ENCODE data around the gene SDR42E1. TPM values are rescaled to one million over a fixed set of nuclear protein-coding genes. Genes with fewer than 3 reads are reported as not detected.

The SDR42E1 gene
- total RNA-seq, 1 experiment from 2014 or later = 0.07 TPM

DNA sequence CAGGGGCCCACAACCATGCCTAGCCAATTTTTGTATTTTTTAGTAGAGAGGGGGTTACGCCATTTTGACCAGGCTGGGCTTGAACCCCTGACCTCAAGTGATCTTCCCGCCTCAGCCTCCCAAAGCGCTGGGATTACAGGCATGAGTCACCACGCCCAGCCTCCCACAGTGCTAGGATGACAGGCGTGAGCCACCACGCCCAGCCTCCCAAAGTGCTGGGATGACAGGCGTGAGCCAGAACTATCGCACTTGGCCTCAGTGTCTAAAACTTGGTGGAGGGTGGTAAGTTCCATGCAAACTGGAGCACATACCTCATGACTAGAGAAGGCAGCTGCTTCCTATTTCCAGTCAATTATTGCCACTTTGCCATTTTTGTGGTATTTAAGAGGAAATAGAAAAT lies 30.9 kb upstream of the SDR42E1 start:
- H3K27me3 Mint-ChIP-seq (ENCODE audit: low read depth) = no peaks in the 10 kb centered on the region
- POLR2A ChIA-PET = no interaction called here
- H3K27ac Mint-ChIP-seq = no peak overlapping the region
- no peak overlapping the region for H3K4me3 Mint-ChIP-seq
- H3K4me1 Mint-ChIP-seq = peaks cover 5% of the 10 kb centered on the region
- H3K9me3 Mint-ChIP-seq = no peaks in the 10 kb centered on the region
- CTCF ChIA-PET = no interaction called here
- TF ChIP-seq PRRX2 (CRISPR knock-in tag; IDR thresholded peaks at IDR 0.05) (no peak), FOXK1 (CRISPR knock-in tag; IDR thresholded peaks at IDR 0.05) (no peak), IRF2 (CRISPR knock-in tag; IDR thresholded peaks at IDR 0.05; ENCODE audit: borderline replicate concordance, low read depth) (no peak), HMGXB4 (CRISPR knock-in tag; IDR thresholded peaks at IDR 0.05) (no peak), AR (CRISPR knock-in tag; IDR thresholded peaks at IDR 0.05) (no peak), ETV6 (CRISPR knock-in tag; IDR thresholded peaks at IDR 0.05) (no peak), SMAD4 (CRISPR knock-in tag; IDR thresholded peaks at IDR 0.05) (no peak), ZNF317 (CRISPR knock-in tag; IDR thresholded peaks at IDR 0.05; ENCODE audit: borderline replicate concordance, low read depth) (no peak), ZNF219 (CRISPR knock-in tag; IDR thresholded peaks at IDR 0.05; ENCODE audit: borderline replicate concordance) (no peak)
- no peak for DNase-seq (ENCODE audit: low spot score)
- ATAC-seq = no peak
- no peaks in the 10 kb centered on the region for H3K36me3 Mint-ChIP-seq

DNA sequence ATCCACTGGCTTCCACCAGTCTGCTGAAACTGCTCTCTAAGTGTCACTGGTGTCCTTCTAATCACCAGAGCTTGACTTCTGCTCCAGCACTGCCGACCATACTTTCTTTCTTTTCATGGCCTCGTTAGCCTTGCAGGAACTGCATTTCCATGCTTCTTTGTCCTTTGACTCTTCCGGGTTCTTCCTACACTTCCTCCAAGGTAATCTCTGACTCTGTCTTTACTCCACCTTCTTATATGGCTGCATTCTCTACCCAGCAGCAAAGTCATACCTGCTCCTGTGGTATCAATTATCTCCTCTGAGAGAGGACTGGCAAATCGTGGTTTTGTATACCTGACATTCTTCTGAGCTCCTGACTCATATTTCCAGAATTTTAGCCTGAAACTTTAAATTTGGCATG lies 30.3 kb upstream of the SDR42E1 start:
- ChIA-PET CTCF (interaction anchor here (1.4 kb wide), 1 partner anchor 10 kb away, joined by 4 read pairs; no protein-coding TSS in a partner anchor), POLR2A (no interaction called here)
- no peaks in the 10 kb centered on the region for H3K36me3 Mint-ChIP-seq
- DNase-seq (ENCODE audit: low spot score) (no peak), ATAC-seq (no peak)
- H3K4me1 Mint-ChIP-seq = peaks cover 5% of the 10 kb centered on the region
- no peaks in the 10 kb centered on the region for H3K9me3 Mint-ChIP-seq
- no peak for TF ChIP-seq SOX15 (CRISPR knock-in tag; IDR thresholded peaks at IDR 0.05)
- TF ChIP-seq, protein P1, sequence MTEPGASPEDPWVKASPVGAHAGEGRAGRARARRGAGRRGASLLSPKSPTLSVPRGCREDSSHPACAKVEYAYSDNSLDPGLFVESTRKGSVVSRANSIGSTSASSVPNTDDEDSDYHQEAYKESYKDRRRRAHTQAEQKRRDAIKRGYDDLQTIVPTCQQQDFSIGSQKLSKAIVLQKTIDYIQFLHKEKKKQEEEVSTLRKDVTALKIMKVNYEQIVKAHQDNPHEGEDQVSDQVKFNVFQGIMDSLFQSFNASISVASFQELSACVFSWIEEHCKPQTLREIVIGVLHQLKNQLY (CRISPR knock-in tag; IDR thresholded peaks at IDR 0.05) = no peak
- no peak for TF ChIP-seq ZNF671 (CRISPR knock-in tag; IDR thresholded peaks at IDR 0.05)
- no peak for TF ChIP-seq ARID4B (CRISPR knock-in tag; IDR thresholded peaks at IDR 0.05; ENCODE audit: borderline replicate concordance)
- TF ChIP-seq KAT7 (CRISPR knock-in tag; IDR thresholded peaks at IDR 0.05; ENCODE audit: borderline replicate concordance) = no peak
- no peak for TF ChIP-seq CDX4 (CRISPR knock-in tag; IDR thresholded peaks at IDR 0.05; ENCODE audit: borderline replicate concordance)
- no peak for TF ChIP-seq MYBL2 (CRISPR knock-in tag; IDR thresholded peaks at IDR 0.05)
- TF ChIP-seq GRHL2 (CRISPR knock-in tag; IDR thresholded peaks at IDR 0.05; ENCODE audit: insufficient replicate concordance, severe bottlenecking) = no peak
- TF ChIP-seq NR2C2 (CRISPR knock-in tag; IDR thresholded peaks at IDR 0.05) = no peak
- no peak for TF ChIP-seq PRDM15 (CRISPR knock-in tag; IDR thresholded peaks at IDR 0.05)
- TF ChIP-seq IRF2 (CRISPR knock-in tag; IDR thresholded peaks at IDR 0.05; ENCODE audit: borderline replicate concordance, low read depth) = no peak
- no peak for TF ChIP-seq ZNF396 (CRISPR knock-in tag; IDR thresholded peaks at IDR 0.05; ENCODE audit: borderline replicate concordance)
- TF ChIP-seq, protein P2, sequence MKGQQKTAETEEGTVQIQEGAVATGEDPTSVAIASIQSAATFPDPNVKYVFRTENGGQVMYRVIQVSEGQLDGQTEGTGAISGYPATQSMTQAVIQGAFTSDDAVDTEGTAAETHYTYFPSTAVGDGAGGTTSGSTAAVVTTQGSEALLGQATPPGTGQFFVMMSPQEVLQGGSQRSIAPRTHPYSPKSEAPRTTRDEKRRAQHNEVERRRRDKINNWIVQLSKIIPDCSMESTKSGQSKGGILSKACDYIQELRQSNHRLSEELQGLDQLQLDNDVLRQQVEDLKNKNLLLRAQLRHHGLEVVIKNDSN (CRISPR knock-in tag; IDR thresholded peaks at IDR 0.05) = no peak
- no peak overlapping the region for H3K27ac Mint-ChIP-seq
- no peak overlapping the region for H3K4me3 Mint-ChIP-seq
- no peaks in the 10 kb centered on the region for H3K27me3 Mint-ChIP-seq (ENCODE audit: low read depth)
